Stimulated activated CD8-positive, alpha-beta memory T cell treated with anti-CD3 and anti-CD28 coated beads, Interleukin-15, amount 100 ng/mL, for 4 hours (primary cell): Measurements from ENCODE around the gene SPOUT1.
A peak's percentile ranks its signal among the peaks of the same experiment; 100 is the strongest.
"Not testable (repeated sequence)": the region's sequence is repeated elsewhere in the genome, so short reads cannot be mapped to it uniquely, and the experiment has no call there.

Experiments
- DNase-seq, 2 donors: peaks; one replicate each; pipeline ENCODE4 v3.0.0-alpha.2; 2020; ENCODE audit warnings: low read depth in 2 of 2

The SPOUT1 gene

GRCh38 chr9:128829477-128830251 is at the start of gene SPOUT1:
TSS of gene SPOUT1 (minus strand) at chr9:128829794. CDS start at chr9:128829780, 14 bp downstream.
- peak; percentile 83 to 86 for DNase-seq

- no peak for DNase-seq
Measured at GRCh38 chr9:128877852-128878251, 48.3 kb upstream of the SPOUT1 start.

GRCh38 chr9:128870941-128871265 is 41.3 kb upstream of the SPOUT1 start:
- DNase-seq, result not testable (repeated sequence)

GRCh38 chr9:128870128-128870940 is 40.7 kb upstream of the SPOUT1 start:
- no peak for DNase-seq

- DNase-seq, result peak; percentile 58
Measured at GRCh38 chr9:128863647-128864046, 34.1 kb upstream of the SPOUT1 start.

GRCh38 chr9:128862401-128862851 is 32.8 kb upstream of the SPOUT1 start:
- no peak for DNase-seq

GRCh38 chr9:128861501-128861900 is 31.9 kb upstream of the SPOUT1 start:
- DNase-seq, result no peak

- no peak for DNase-seq
Measured at GRCh38 chr9:128860937-128861336, 31.3 kb upstream of the SPOUT1 start.

GRCh38 chr9:128858476-128858875 is 28.9 kb upstream of the SPOUT1 start:
- not testable (repeated sequence) for DNase-seq

GRCh38 chr9:128854454-128854853 is 24.9 kb upstream of the SPOUT1 start:
- not testable (repeated sequence) for DNase-seq

- DNase-seq, result not testable (repeated sequence)
Measured at GRCh38 chr9:128852646-128853045, 23.1 kb upstream of the SPOUT1 start.

GRCh38 chr9:128851779-128852600 is 22.4 kb upstream of the SPOUT1 start:
- not testable (repeated sequence) for DNase-seq

GRCh38 chr9:128851024-128851423 is 21.4 kb upstream of the SPOUT1 start:
- DNase-seq, result not testable (repeated sequence)

- DNase-seq, result no peak
Measured at GRCh38 chr9:128847803-128848202, 18.2 kb upstream of the SPOUT1 start.

GRCh38 chr9:128846680-128847030 is 17.1 kb upstream of the SPOUT1 start:
- DNase-seq, result no peak

- no peak for DNase-seq
Measured at GRCh38 chr9:128845186-128845931, 15.8 kb upstream of the SPOUT1 start.

GRCh38 chr9:128843171-128843570 is 13.6 kb upstream of the SPOUT1 start:
- DNase-seq, result not testable (repeated sequence)

GRCh38 chr9:128841694-128842492 is 12.3 kb upstream of the SPOUT1 start:
- DNase-seq, result no peak

- DNase-seq, result no peak
Measured at GRCh38 chr9:128840524-128840923, 10.9 kb upstream of the SPOUT1 start.

GRCh38 chr9:128838338-128838737 is 8.7 kb upstream of the SPOUT1 start:
- no peak for DNase-seq
